ENCODE data around the gene ARL14EPL.

Gene ARL14EPL

DNA sequence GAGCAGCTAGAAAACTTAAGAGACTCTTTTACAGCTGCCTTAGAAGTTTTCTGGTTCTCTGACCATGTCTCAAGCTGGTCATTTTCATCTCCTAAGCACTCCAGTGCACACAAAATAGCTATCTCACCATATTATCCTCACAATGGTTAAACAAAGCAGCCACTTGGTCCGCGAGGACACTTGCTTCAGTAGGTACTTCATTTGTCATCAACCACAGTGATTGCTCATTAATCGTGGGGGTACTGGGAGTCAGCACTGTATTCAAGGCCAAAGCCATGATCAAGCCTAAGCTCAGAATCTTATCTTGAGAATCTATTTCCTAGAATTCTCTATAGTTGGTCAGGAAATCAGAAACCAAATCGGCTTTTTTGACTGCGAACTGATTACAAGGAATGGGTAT is 2.9 kb downstream of the ARL14EPL start:
- TF ChIP-seq, protein P1, sequence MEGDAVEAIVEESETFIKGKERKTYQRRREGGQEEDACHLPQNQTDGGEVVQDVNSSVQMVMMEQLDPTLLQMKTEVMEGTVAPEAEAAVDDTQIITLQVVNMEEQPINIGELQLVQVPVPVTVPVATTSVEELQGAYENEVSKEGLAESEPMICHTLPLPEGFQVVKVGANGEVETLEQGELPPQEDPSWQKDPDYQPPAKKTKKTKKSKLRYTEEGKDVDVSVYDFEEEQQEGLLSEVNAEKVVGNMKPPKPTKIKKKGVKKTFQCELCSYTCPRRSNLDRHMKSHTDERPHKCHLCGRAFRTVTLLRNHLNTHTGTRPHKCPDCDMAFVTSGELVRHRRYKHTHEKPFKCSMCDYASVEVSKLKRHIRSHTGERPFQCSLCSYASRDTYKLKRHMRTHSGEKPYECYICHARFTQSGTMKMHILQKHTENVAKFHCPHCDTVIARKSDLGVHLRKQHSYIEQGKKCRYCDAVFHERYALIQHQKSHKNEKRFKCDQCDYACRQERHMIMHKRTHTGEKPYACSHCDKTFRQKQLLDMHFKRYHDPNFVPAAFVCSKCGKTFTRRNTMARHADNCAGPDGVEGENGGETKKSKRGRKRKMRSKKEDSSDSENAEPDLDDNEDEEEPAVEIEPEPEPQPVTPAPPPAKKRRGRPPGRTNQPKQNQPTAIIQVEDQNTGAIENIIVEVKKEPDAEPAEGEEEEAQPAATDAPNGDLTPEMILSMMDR (IDR thresholded peaks at IDR 0.05) = no peak
- Histone ChIP-seq H3K4me3 (ENCODE audit: low read depth in 1 of 2, low read length in 1 of 2) (no peak overlapping the region), H3K36me3 (no peaks in the 10 kb centered on the region), H3K4me1 (ENCODE audit: control insufficient read depth in 1 of 2, insufficient read depth in 1 of 2, low read depth in 1 of 2, low read length in 1 of 2) (peaks cover 18 to 22% of the 10 kb centered on the region in 2 experiments), H3K27me3 (no peaks in the 10 kb centered on the region), H3K9me3 (no peaks in the 10 kb centered on the region), H3K27ac (no peak overlapping the region)

DNA sequence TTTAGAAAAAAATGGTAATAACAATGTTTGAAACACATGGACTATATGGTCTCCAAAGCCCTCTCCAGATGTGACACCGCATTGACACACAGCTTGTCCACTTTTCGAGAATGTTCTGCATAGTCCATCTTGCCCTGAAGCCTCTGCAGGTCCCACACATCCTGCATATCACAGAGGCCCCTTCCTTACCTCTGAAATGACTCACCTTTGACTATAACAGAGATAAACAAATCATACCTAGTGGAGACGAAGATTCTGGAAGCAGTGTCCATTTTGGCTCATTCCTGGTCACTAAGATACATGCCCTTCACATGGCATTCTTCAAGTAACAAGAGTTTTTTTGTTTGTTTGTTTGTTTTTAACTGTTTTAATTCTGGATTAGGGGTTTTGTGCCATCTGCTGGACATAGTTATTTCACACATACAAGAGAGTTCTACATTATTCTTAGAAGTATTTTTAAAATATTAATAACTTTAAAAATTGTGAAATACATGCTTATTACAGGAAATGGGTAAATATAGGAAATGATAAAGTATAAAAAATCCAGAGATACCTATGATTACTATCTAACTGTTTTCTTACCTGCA is 5.1 kb downstream of the ARL14EPL start:
- TF ChIP-seq, protein P1 (IDR thresholded peaks at IDR 0.05) = no peak
- Histone ChIP-seq H3K9me3 (no peaks in the 10 kb centered on the region), H3K4me1 (ENCODE audit: control insufficient read depth in 1 of 2, insufficient read depth in 1 of 2, low read depth in 1 of 2, low read length in 1 of 2) (peaks cover 18 to 22% of the 10 kb centered on the region in 2 experiments), H3K27ac (no peak overlapping the region), H3K4me3 (ENCODE audit: low read depth in 1 of 2, low read length in 1 of 2) (no peak overlapping the region), H3K27me3 (no peaks in the 10 kb centered on the region), H3K36me3 (no peaks in the 10 kb centered on the region)

- TF ChIP-seq, protein P1 (IDR thresholded peaks at IDR 0.05) = no peak
These were observed 6.5 kb downstream of the ARL14EPL start for GRCh38 chr5:116038817-116039216.

DNA sequence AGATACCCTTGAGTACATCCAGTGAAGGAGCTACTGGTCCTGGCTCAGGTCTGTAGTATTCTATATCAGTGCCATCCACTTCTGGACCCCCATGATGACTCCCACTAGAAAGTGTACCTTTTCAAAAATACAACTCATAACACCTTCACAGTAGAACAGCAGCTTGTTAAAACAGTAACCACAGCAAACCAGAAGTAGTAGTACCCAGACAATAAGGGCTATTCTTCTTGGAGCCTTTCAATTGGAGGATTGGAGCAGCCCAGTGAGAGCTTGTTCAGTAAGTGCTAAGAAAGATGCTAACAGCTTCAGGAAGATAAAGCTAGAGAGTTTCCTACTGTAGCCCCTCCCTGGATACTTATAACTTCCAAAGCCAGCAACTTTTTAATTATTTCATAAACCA is 10.1 kb downstream of the ARL14EPL start:
- Histone ChIP-seq H3K9me3 (no peaks in the 10 kb centered on the region), H3K27me3 (no peaks in the 10 kb centered on the region), H3K36me3 (no peaks in the 10 kb centered on the region), H3K27ac (no peak overlapping the region), H3K4me1 (ENCODE audit: control insufficient read depth in 1 of 2, insufficient read depth in 1 of 2, low read depth in 1 of 2, low read length in 1 of 2) (peaks cover 18 to 22% of the 10 kb centered on the region in 2 experiments), H3K4me3 (ENCODE audit: low read depth in 1 of 2, low read length in 1 of 2) (no peak overlapping the region)
- TF ChIP-seq, protein P1 (IDR thresholded peaks at IDR 0.05) = no peak

More at GRCh38 chr5:116038817-116039216, 6.5 kb downstream of the ARL14EPL start:
- Histone ChIP-seq H3K9me3 (no peaks in the 10 kb centered on the region), H3K27me3 (no peaks in the 10 kb centered on the region), H3K4me3 (ENCODE audit: low read depth in 1 of 2, low read length in 1 of 2) (no peak overlapping the region), H3K36me3 (no peaks in the 10 kb centered on the region), H3K4me1 (ENCODE audit: control insufficient read depth in 1 of 2, insufficient read depth in 1 of 2, low read depth in 1 of 2, low read length in 1 of 2) (peaks cover 18 to 22% of the 10 kb centered on the region in 2 experiments), H3K27ac (peak overlapping the region; percentile 29)

- H3K27me3 ChIP-seq = no peaks in the 10 kb centered on the region
- no peak overlapping the region for H3K27ac ChIP-seq
- H3K36me3 ChIP-seq = no peaks in the 10 kb centered on the region
- TF ChIP-seq, protein P1 (IDR thresholded peaks at IDR 0.05) = no peak
- peaks cover 3 to 6% of the 10 kb centered on the region in 2 experiments for H3K4me1 ChIP-seq (ENCODE audit: control insufficient read depth in 1 of 2, insufficient read depth in 1 of 2, low read depth in 1 of 2, low read length in 1 of 2)
- H3K9me3 ChIP-seq = no peaks in the 10 kb centered on the region
- no peak overlapping the region for H3K4me3 ChIP-seq (ENCODE audit: low read depth in 1 of 2, low read length in 1 of 2)
These were observed 11.8 kb downstream of the ARL14EPL start for GRCh38 chr5:116044073-116044472.
